H9 (cell line): ENCODE data around the gene MORC1. TPM values are rescaled to one million over a fixed set of nuclear protein-coding genes. Genes with fewer than 3 reads are reported as not detected.
A peak's percentile ranks its signal among the peaks of the same experiment; 100 is the strongest.

Source experiments
- DNase-seq: peaks from one replicate; pipeline ENCODE4 v3.0.0-alpha.2; 2017
- H2AFZ ChIP-seq: one replicate; pipeline ENCODE4 v1.6.1; 2013; ENCODE audit warnings: mild to moderate bottlenecking, low read length, control low read depth, moderate library complexity
- H2AK5ac ChIP-seq: 2 replicates; pipeline ENCODE4 v1.6.1; 2013; ENCODE audit warnings: low read length, control low read depth, mixed read lengths; ENCODE audit not compliant: insufficient read length
- H2BK120ac ChIP-seq: one replicate; pipeline ENCODE4 v1.6.1; 2013; ENCODE audit warnings: low read depth, mild to moderate bottlenecking, low read length, control low read depth, inconsistent platforms; ENCODE audit not compliant: poor library complexity, severe bottlenecking
- H2BK12ac ChIP-seq: 2 replicates; pipeline ENCODE4 v1.6.1; 2013; ENCODE audit warnings: low read length, control low read depth, mixed read lengths, low read depth; ENCODE audit not compliant: insufficient read length
- H2BK15ac ChIP-seq: 2 replicates; pipeline ENCODE4 v1.6.1; 2013; ENCODE audit warnings: low read depth, low read length, control low read depth
- H2BK20ac ChIP-seq: one replicate; pipeline ENCODE4 v1.6.1; 2013; ENCODE audit warnings: low read depth, mild to moderate bottlenecking, low read length, control low read depth, inconsistent platforms; ENCODE audit not compliant: poor library complexity, severe bottlenecking
- H2BK5ac ChIP-seq: 2 replicates; pipeline ENCODE4 v1.6.1; 2013; ENCODE audit warnings: low read length, control low read depth, mixed read lengths; ENCODE audit not compliant: insufficient read length
- H3K14ac ChIP-seq: 2 replicates; pipeline ENCODE4 v1.6.1; 2013; ENCODE audit warnings: low read length, control low read depth; ENCODE audit not compliant: insufficient read depth
- H3K18ac ChIP-seq: 2 replicates; pipeline ENCODE4 v1.6.1; 2013; ENCODE audit warnings: low read depth, mild to moderate bottlenecking, mixed read lengths, low read length, control low read depth; ENCODE audit not compliant: insufficient read length
- H3K23ac ChIP-seq: 2 replicates; pipeline ENCODE4 v1.6.1; 2013; ENCODE audit warnings: low read length, control low read depth, mixed read lengths, low read depth; ENCODE audit not compliant: insufficient read length
- H3K23me2 ChIP-seq: 2 replicates; pipeline ENCODE4 v1.6.1; 2013; ENCODE audit warnings: low read depth, mild to moderate bottlenecking, mixed read lengths, low read length, control low read depth; ENCODE audit not compliant: insufficient read length, poor library complexity, severe bottlenecking
- H3K27ac ChIP-seq: 2 replicates; pipeline ENCODE4 v1.5.1; 2013; ENCODE audit warnings: low read length, control low read depth, mixed read lengths, low read depth; ENCODE audit not compliant: insufficient read length
- H3K27me3 ChIP-seq: 2 replicates; pipeline ENCODE4 v1.6.1; 2013; ENCODE audit warnings: low read length, control low read depth, inconsistent platforms; ENCODE audit not compliant: insufficient read depth
- H3K4ac ChIP-seq: 2 replicates; pipeline ENCODE4 v1.6.1; 2013; ENCODE audit warnings: low read depth, mild to moderate bottlenecking, control low read depth, inconsistent platforms, low read length, moderate library complexity
- H3K4me1 ChIP-seq: 2 replicates; pipeline ENCODE4 v1.6.1; 2013; ENCODE audit warnings: low read length, control low read depth, inconsistent platforms; ENCODE audit not compliant: insufficient read depth
- H3K4me2 ChIP-seq: 2 replicates; pipeline ENCODE4 v1.6.1; 2013; ENCODE audit warnings: low read length, control low read depth, mixed read lengths; ENCODE audit not compliant: insufficient read length, insufficient read depth
- H3K56ac ChIP-seq: 2 replicates; pipeline ENCODE4 v1.6.1; 2013; ENCODE audit warnings: low read depth, mild to moderate bottlenecking, mixed read lengths, low read length, control low read depth; ENCODE audit not compliant: insufficient read length
- H3K79me1 ChIP-seq: 2 replicates; pipeline ENCODE4 v1.6.1; 2013; ENCODE audit warnings: low read depth, mild to moderate bottlenecking, moderate library complexity, low read length, control low read depth, inconsistent platforms; ENCODE audit not compliant: insufficient read depth, poor library complexity, severe bottlenecking
- H3K79me2 ChIP-seq: 2 replicates; pipeline ENCODE4 v1.6.1; 2013; ENCODE audit warnings: low read length, control low read depth, inconsistent platforms; ENCODE audit not compliant: insufficient read depth
- H3K9ac ChIP-seq: 2 replicates; pipeline ENCODE4 v1.6.1; 2013; ENCODE audit warnings: low read length, control low read depth, mixed read lengths; ENCODE audit not compliant: insufficient read length; ENCODE audit errors: extremely low read depth
- H3K9me3 ChIP-seq: one replicate; pipeline ENCODE4 v1.6.1; 2013; ENCODE audit warnings: low read depth, low read length, inconsistent platforms; ENCODE audit not compliant: control insufficient read depth
- H3T11ph ChIP-seq: one replicate; pipeline ENCODE4 v1.6.1; 2013; ENCODE audit warnings: mild to moderate bottlenecking, low read length, control low read depth, inconsistent platforms
- H4K20me1 ChIP-seq: one replicate; pipeline ENCODE4 v1.6.1; 2013; ENCODE audit not compliant: control insufficient read depth, insufficient read length, insufficient read depth
- H4K5ac ChIP-seq: 2 replicates; pipeline ENCODE4 v1.6.1; 2013; ENCODE audit warnings: low read depth, mild to moderate bottlenecking, mixed read lengths, low read length, control low read depth; ENCODE audit not compliant: insufficient read length
- H4K8ac ChIP-seq: replicated peaks from 2 replicates; pipeline ENCODE4 v1.6.1; 2013; ENCODE audit warnings: low read length, control low read depth, mixed read lengths, low read depth; ENCODE audit not compliant: insufficient read length
- H4K91ac ChIP-seq: 2 replicates; pipeline ENCODE4 v1.6.1; 2013; ENCODE audit warnings: low read depth, mild to moderate bottlenecking, moderate library complexity, mixed read lengths, low read length, control low read depth; ENCODE audit not compliant: insufficient read length
- H3K27ac Mint-ChIP-seq, 3 experiments: 2 replicates in 2 of 3; 3 replicates in 1 of 3; pipeline ENCODE4 v1.8.0; 2020 to 2021; ENCODE audit warnings: mixed read lengths in 3 of 3, mild to moderate bottlenecking in 1 of 3, moderate library complexity in 1 of 3
- H3K27me3 Mint-ChIP-seq: 2 replicates; pipeline ENCODE4 v1.8.0; 2021; ENCODE audit warnings: low read depth, mild to moderate bottlenecking, moderate library complexity, mixed read lengths
- H3K36me3 Mint-ChIP-seq, 3 experiments: 2 replicates in 2 of 3; 3 replicates in 1 of 3; pipeline ENCODE4 v1.8.0; 2020 to 2021; ENCODE audit warnings: low read depth in 3 of 3, mixed read lengths in 3 of 3; ENCODE audit not compliant: insufficient read depth in 1 of 3
- H3K4me1 Mint-ChIP-seq, 2 experiments: 2 replicates each; pipeline ENCODE4 v1.8.0; 2020; ENCODE audit warnings: mixed read lengths in 2 of 2
- H3K4me3 Mint-ChIP-seq, 2 experiments: 2 replicates in 1 of 2; 3 replicates in 1 of 2; pipeline ENCODE4 v1.8.0; 2020 to 2021; ENCODE audit warnings: mild to moderate bottlenecking in 2 of 2, mixed read lengths in 2 of 2, moderate library complexity in 1 of 2
- H3K9me3 Mint-ChIP-seq, 2 experiments: 2 replicates in 1 of 2; 3 replicates in 1 of 2; pipeline ENCODE4 v1.8.0; 2020; ENCODE audit warnings: mild to moderate bottlenecking in 2 of 2, mixed read lengths in 2 of 2, moderate library complexity in 1 of 2
- CTCF ChIP-seq: fragments of 200-600 bp; sonication (generic); conservative IDR thresholded peaks from 3 replicates; pipeline ENCODE4 v1.8.0; 2021; ENCODE audit warnings: antibody characterized with exemption, mild to moderate bottlenecking
- WGBS: extraction: QIAGEN DNeasy Blood & Tissue Kit; methylation state at CpG from one replicate; pipeline ENCODE4 v1.1.7; 2013; ENCODE audit warnings: missing lambda C conversion rate, low lambda C conversion rate, mixed read lengths; ENCODE audit not compliant: insufficient read length; ENCODE audit errors: extremely low coverage; 5-methylcytosine and 5-hydroxymethylcytosine counted together
- total RNA-seq: library from RNA; stranded (reverse); gene quantifications from 2 replicates; pipeline ENCODE4 v1.2.1, GENCODE V29; 2021

The MORC1 gene
- total RNA-seq, 1 experiment from 2014 or later = not detected

- Histone ChIP-seq H3K14ac (no peak overlapping the region), H4K91ac (no peak overlapping the region), H3K23ac (no peak overlapping the region), H2BK20ac (no peak overlapping the region), H4K8ac (no peak overlapping the region), H3K79me2 (no peaks in the 10 kb centered on the region), H3K4ac (no peak overlapping the region), H3K56ac (no peak overlapping the region), H3K9me3 (no peaks in the 10 kb centered on the region), H2AK5ac (no peak overlapping the region), H3T11ph (peak overlapping the region; percentile 36), H2BK15ac (no peak overlapping the region), H3K4me1 (no peaks in the 10 kb centered on the region), H3K4me2 (no peak overlapping the region), H3K18ac (no peak overlapping the region), H2BK12ac (no peak overlapping the region), H2BK5ac (no peak overlapping the region), H2AFZ (no peak overlapping the region), H3K9ac (no peak overlapping the region), H3K23me2 (no peaks in the 10 kb centered on the region), H3K27ac (no peak overlapping the region), H4K20me1 (no peaks in the 10 kb centered on the region), H3K27me3 (no peaks in the 10 kb centered on the region), H2BK120ac (no peak overlapping the region), H3K79me1 (no peaks in the 10 kb centered on the region), H4K5ac (no peak overlapping the region)
- Mint-ChIP-seq H3K4me3 (no peak overlapping the region), H3K27me3 (no peaks in the 10 kb centered on the region), H3K9me3 (peaks cover 0 to 7% of the 10 kb centered on the region in 2 experiments; a peak in 1 of 5 replicates), H3K27ac (peak overlapping the region in 1 of 3 experiments; percentile 17; a peak in 1 of 7 replicates), H3K4me1 (peaks cover 3 to 9% of the 10 kb centered on the region in 2 experiments; a peak in 3 of 4 replicates), H3K36me3 (no peaks in the 10 kb centered on the region)
- peak; percentile 16; the same call in 1 of the 3 replicates for TF ChIP-seq CTCF
- no peak for DNase-seq
- no CpG with 5 or more reads among the region's 4 CpGs for WGBS
Observed at GRCh38 chr3:109071350-109072142, 46.4 kb downstream of the MORC1 start.
